Measurements from ENCODE around the gene SF3B1. TPM values are rescaled to one million over a fixed set of nuclear protein-coding genes. Genes with fewer than 3 reads are reported as not detected.
A peak's percentile ranks its signal among the peaks of the same experiment; 100 is the strongest.
"Not testable (repeated sequence)": the region's sequence is repeated elsewhere in the genome, so short reads cannot be mapped to it uniquely, and the experiment has no call there.

Gene SF3B1
- 199 and 255 TPM in 2 replicates for total RNA-seq (2014; rRNA removed; shearing (Covaris generic))

GRCh38 chr2:197434541-197435513 lies at the start of gene SF3B1:
SF3B1 (minus strand) TSS chr2:197435028; CDS start chr2:197434999, 29 bp downstream.
- in situ Hi-C loops (cut with HindIII; ENCODE audit: low sequenced_read_pairs), result no loop called here
- DNase-seq (ENCODE audit: low spot score), result peak; percentile 96

- in situ Hi-C loops (cut with HindIII; ENCODE audit: low sequenced_read_pairs); DNase-seq (ENCODE audit: low spot score): not testable (repeated sequence)
Observed at GRCh38 chr2:197484248-197484647, 49.4 kb upstream of the SF3B1 start.

- DNase-seq (ENCODE audit: low spot score), result no peak
- in situ Hi-C loops (cut with HindIII; ENCODE audit: low sequenced_read_pairs), result no loop called here
Observed at GRCh38 chr2:197480165-197481036, 45.6 kb upstream of the SF3B1 start.

- in situ Hi-C loops (cut with HindIII; ENCODE audit: low sequenced_read_pairs), result no loop called here
- DNase-seq (ENCODE audit: low spot score), result no peak
Observed at GRCh38 chr2:197477797-197478196, 43.0 kb upstream of the SF3B1 start.

GRCh38 chr2:197472166-197472565 lies 37.3 kb upstream of the SF3B1 start:
- DNase-seq (ENCODE audit: low spot score), result no peak
- in situ Hi-C loops (cut with HindIII; ENCODE audit: low sequenced_read_pairs), result no loop called here

- DNase-seq (ENCODE audit: low spot score), result no peak
- in situ Hi-C loops (cut with HindIII; ENCODE audit: low sequenced_read_pairs), result no loop called here
Observed at GRCh38 chr2:197464175-197464574, 29.3 kb upstream of the SF3B1 start.

- DNase-seq (ENCODE audit: low spot score), result no peak
Observed at GRCh38 chr2:197461057-197461456, 26.2 kb upstream of the SF3B1 start.

GRCh38 chr2:197460649-197461048 lies 25.8 kb upstream of the SF3B1 start:
- in situ Hi-C loops (cut with HindIII; ENCODE audit: low sequenced_read_pairs), result no loop called here

More at GRCh38 chr2:197461057-197461456, 26.2 kb upstream of the SF3B1 start:
- in situ Hi-C loops (cut with HindIII; ENCODE audit: low sequenced_read_pairs), result no loop called here

GRCh38 chr2:197455428-197455827 lies 20.6 kb upstream of the SF3B1 start:
- in situ Hi-C loops (cut with HindIII; ENCODE audit: low sequenced_read_pairs), result no loop called here
- no peak for DNase-seq (ENCODE audit: low spot score)

More at GRCh38 chr2:197460649-197461048, 25.8 kb upstream of the SF3B1 start:
- no peak for DNase-seq (ENCODE audit: low spot score)

- in situ Hi-C loops (cut with HindIII; ENCODE audit: low sequenced_read_pairs), result no loop called here
- DNase-seq (ENCODE audit: low spot score), result no peak
Observed at GRCh38 chr2:197454923-197455322, 20.1 kb upstream of the SF3B1 start.

- in situ Hi-C loops (cut with HindIII; ENCODE audit: low sequenced_read_pairs), result no loop called here
- no peak for DNase-seq (ENCODE audit: low spot score)
Observed at GRCh38 chr2:197453914-197454398, 19.1 kb upstream of the SF3B1 start.

GRCh38 chr2:197453123-197453913 lies 18.5 kb upstream of the SF3B1 start, which contains the start of gene COQ10B:
COQ10B (plus strand) TSS chr2:197453552; CDS start chr2:197453561, 9 bp downstream.
- in situ Hi-C loops (cut with HindIII; ENCODE audit: low sequenced_read_pairs), result no loop called here
- DNase-seq (ENCODE audit: low spot score), result peak; percentile 100

- in situ Hi-C loops (cut with HindIII; ENCODE audit: low sequenced_read_pairs), result no loop called here
- no peak for DNase-seq (ENCODE audit: low spot score)
Observed at GRCh38 chr2:197452754-197453122, 17.9 kb upstream of the SF3B1 start.

- DNase-seq (ENCODE audit: low spot score); in situ Hi-C loops (cut with HindIII; ENCODE audit: low sequenced_read_pairs): not testable (repeated sequence)
Observed at GRCh38 chr2:197450935-197451358, 16.1 kb upstream of the SF3B1 start.

GRCh38 chr2:197450465-197450864 lies 15.6 kb upstream of the SF3B1 start:
- in situ Hi-C loops (cut with HindIII; ENCODE audit: low sequenced_read_pairs), result no loop called here
- no peak for DNase-seq (ENCODE audit: low spot score)

GRCh38 chr2:197446844-197447243 lies 12.0 kb upstream of the SF3B1 start:
- in situ Hi-C loops (cut with HindIII; ENCODE audit: low sequenced_read_pairs), result no loop called here
- no peak for DNase-seq (ENCODE audit: low spot score)

GRCh38 chr2:197445746-197446145 lies 10.9 kb upstream of the SF3B1 start:
- in situ Hi-C loops (cut with HindIII; ENCODE audit: low sequenced_read_pairs), result no loop called here
- no peak for DNase-seq (ENCODE audit: low spot score)

GRCh38 chr2:197442857-197443256 lies 8.0 kb upstream of the SF3B1 start:
- no peak for DNase-seq (ENCODE audit: low spot score)
- in situ Hi-C loops (cut with HindIII; ENCODE audit: low sequenced_read_pairs), result no loop called here

- in situ Hi-C loops (cut with HindIII; ENCODE audit: low sequenced_read_pairs), result no loop called here
- no peak for DNase-seq (ENCODE audit: low spot score)
Observed at GRCh38 chr2:197437380-197437779, 2.6 kb upstream of the SF3B1 start.
